ENCODE results near the gene TOR4A. TPM values are rescaled to one million over a fixed set of nuclear protein-coding genes. Genes with fewer than 3 reads are reported as not detected.
A peak's percentile ranks its signal among the peaks of the same experiment; 100 is the strongest.

TOR4A gene
- total RNA-seq, 2 experiments from 2014 or later: 0.67 to 0.80 TPM

- H3K27me3 Mint-ChIP-seq: no peaks in the 10 kb centered on the region
- Histone ChIP-seq H3K4me3 (ENCODE audit: low read length) (no peak overlapping the region), H3K27me3 (ENCODE audit: control insufficient read depth in 1 of 2, insufficient read depth in 2 of 2, low read length in 2 of 2) (no peaks in the 10 kb centered on the region), H3K9me3 (ENCODE audit: control insufficient read depth in 1 of 2, insufficient read depth in 1 of 2, low read length in 2 of 2) (no peaks in the 10 kb centered on the region), H3K4me1 (ENCODE audit: insufficient read depth, low read length) (no peaks in the 10 kb centered on the region), H3K27ac (ENCODE audit: low read depth in 1 of 2, low read length in 2 of 2) (no peak overlapping the region), H3K36me3 (ENCODE audit: insufficient read depth, low read length) (peaks cover 44% of the 10 kb centered on the region)
- no peak for TF ChIP-seq CTCF (IDR thresholded peaks at IDR 0.05)
- no peaks in the 10 kb centered on the region for H3K4me1 Mint-ChIP-seq (ENCODE audit: low read depth)
- peaks cover 42% of the 10 kb centered on the region for H3K36me3 Mint-ChIP-seq (ENCODE audit: low read depth)
- intact Hi-C loops (cut with DNase I, micrococcal nuclease): no loop called here
- no peak for DNase-seq
- H3K27ac Mint-ChIP-seq: no peak overlapping the region
- H3K4me3 Mint-ChIP-seq: no peak overlapping the region
- ChIA-PET POLR2A (no interaction called here), CTCF (no interaction called here)
- no peaks in the 10 kb centered on the region for H3K9me3 Mint-ChIP-seq
- ATAC-seq (ENCODE audit: poor library complexity): no peak
These were observed 13.5 kb upstream of the TOR4A start for GRCh38 chr9:137264067-137264466.

- no peak overlapping the region for H3K27ac ChIP-seq (ENCODE audit: low read depth in 1 of 2, low read length in 2 of 2)
- no peaks in the 10 kb centered on the region for H3K9me3 ChIP-seq (ENCODE audit: control insufficient read depth in 1 of 2, insufficient read depth in 1 of 2, low read length in 2 of 2)
- no peak for TF ChIP-seq CTCF (IDR thresholded peaks at IDR 0.05)
- ChIA-PET CTCF (no interaction called here), POLR2A (interaction anchor here (0.7 to 1.3 kb wide), 2 partner anchors 10 to 12 kb away, joined by 4 to 6 read pairs; partner anchors contain the start of genes NELFB and TOR4A)
- no peaks in the 10 kb centered on the region for H3K4me1 ChIP-seq (ENCODE audit: insufficient read depth, low read length)
- H3K36me3 Mint-ChIP-seq (ENCODE audit: low read depth): peaks cover 48% of the 10 kb centered on the region
- no peak overlapping the region for H3K27ac Mint-ChIP-seq
- intact Hi-C loops (cut with DNase I, micrococcal nuclease): no loop called here
- H3K27me3 ChIP-seq (ENCODE audit: control insufficient read depth in 1 of 2, insufficient read depth in 2 of 2, low read length in 2 of 2): no peaks in the 10 kb centered on the region
- H3K4me1 Mint-ChIP-seq (ENCODE audit: low read depth): no peaks in the 10 kb centered on the region
- no peak for ATAC-seq (ENCODE audit: poor library complexity)
- peaks cover 52% of the 10 kb centered on the region for H3K36me3 ChIP-seq (ENCODE audit: insufficient read depth, low read length)
- no peak overlapping the region for H3K4me3 Mint-ChIP-seq
- no peaks in the 10 kb centered on the region for H3K9me3 Mint-ChIP-seq
- no peaks in the 10 kb centered on the region for H3K27me3 Mint-ChIP-seq
- H3K4me3 ChIP-seq (ENCODE audit: low read length): no peak overlapping the region
- DNase-seq: peak in 1 of 14 experiments; percentile 19
These were observed 11.9 kb upstream of the TOR4A start for GRCh38 chr9:137265496-137266161.

GRCh38 chr9:137266162-137266527 is 11.4 kb upstream of the TOR4A start:
- DNase-seq (peak in 1 of 14 experiments; percentile 21), ATAC-seq (ENCODE audit: poor library complexity) (no peak)
- Mint-ChIP-seq H3K4me3 (no peak overlapping the region), H3K36me3 (ENCODE audit: low read depth) (peaks cover 50% of the 10 kb centered on the region), H3K9me3 (no peaks in the 10 kb centered on the region), H3K27me3 (no peaks in the 10 kb centered on the region), H3K27ac (no peak overlapping the region), H3K4me1 (ENCODE audit: low read depth) (peaks cover 2% of the 10 kb centered on the region)
- no peak for TF ChIP-seq CTCF (IDR thresholded peaks at IDR 0.05)
- intact Hi-C loops (cut with DNase I, micrococcal nuclease): no loop called here
- H3K9me3 ChIP-seq (ENCODE audit: control insufficient read depth in 1 of 2, insufficient read depth in 1 of 2, low read length in 2 of 2): no peaks in the 10 kb centered on the region
- no peak overlapping the region for H3K4me3 ChIP-seq (ENCODE audit: low read length)
- POLR2A ChIA-PET: interaction anchor here (1.3 kb wide), 1 partner anchor 11 kb away, joined by 4 read pairs; the partner anchor contains the start of gene NELFB
- no peaks in the 10 kb centered on the region for H3K27me3 ChIP-seq (ENCODE audit: control insufficient read depth in 1 of 2, insufficient read depth in 2 of 2, low read length in 2 of 2)
- peaks cover 5% of the 10 kb centered on the region for H3K4me1 ChIP-seq (ENCODE audit: insufficient read depth, low read length)
- H3K27ac ChIP-seq (ENCODE audit: low read depth in 1 of 2, low read length in 2 of 2): no peak overlapping the region
- peaks cover 52% of the 10 kb centered on the region for H3K36me3 ChIP-seq (ENCODE audit: insufficient read depth, low read length)
- CTCF ChIA-PET: no interaction called here

Measured in CD4-positive, alpha-beta T cell (primary cell).